Measurements from ENCODE around the gene ZNF157. TPM values are rescaled to one million over a fixed set of nuclear protein-coding genes. Genes with fewer than 3 reads are reported as not detected.

Gene ZNF157
- total RNA-seq, 1 donor from 2014 or later, result 0.13 TPM

DNA sequence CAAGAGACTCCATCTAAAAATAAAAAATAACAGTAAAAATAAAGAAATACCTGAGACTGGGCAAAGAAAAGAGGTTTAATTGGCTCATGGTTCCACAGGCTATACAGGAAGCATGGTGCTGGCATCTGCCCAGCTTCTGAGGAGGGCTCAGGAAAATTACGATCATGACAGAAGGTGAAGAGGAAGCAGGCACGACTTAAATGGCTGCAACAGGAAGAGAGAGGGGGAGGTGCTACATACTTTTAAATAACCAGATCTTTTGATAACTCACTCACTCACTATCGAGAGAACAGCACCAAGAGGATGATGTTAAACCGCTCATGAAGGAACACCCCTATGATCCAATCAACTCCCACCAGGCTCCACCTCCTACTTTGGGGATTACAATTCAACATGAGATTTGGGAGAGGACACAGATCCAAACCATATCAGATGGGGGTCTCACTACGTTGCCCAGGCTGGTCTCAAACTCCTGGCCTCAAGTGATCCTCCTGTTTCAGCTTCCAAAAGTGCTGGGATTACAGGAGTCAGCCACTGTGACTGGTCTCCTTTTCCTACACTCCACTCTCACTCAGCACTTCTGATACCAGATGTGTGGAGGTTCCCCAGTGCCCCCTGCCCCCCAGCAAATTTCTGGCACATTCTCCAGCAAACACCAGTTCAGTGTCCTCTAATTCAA is 11.9 kb upstream of the ZNF157 start:
- Mint-ChIP-seq H3K4me3 (ENCODE audit: unreplicated experiment) (no peak overlapping the region), H3K27ac (ENCODE audit: unreplicated experiment) (no peak overlapping the region)

DNA sequence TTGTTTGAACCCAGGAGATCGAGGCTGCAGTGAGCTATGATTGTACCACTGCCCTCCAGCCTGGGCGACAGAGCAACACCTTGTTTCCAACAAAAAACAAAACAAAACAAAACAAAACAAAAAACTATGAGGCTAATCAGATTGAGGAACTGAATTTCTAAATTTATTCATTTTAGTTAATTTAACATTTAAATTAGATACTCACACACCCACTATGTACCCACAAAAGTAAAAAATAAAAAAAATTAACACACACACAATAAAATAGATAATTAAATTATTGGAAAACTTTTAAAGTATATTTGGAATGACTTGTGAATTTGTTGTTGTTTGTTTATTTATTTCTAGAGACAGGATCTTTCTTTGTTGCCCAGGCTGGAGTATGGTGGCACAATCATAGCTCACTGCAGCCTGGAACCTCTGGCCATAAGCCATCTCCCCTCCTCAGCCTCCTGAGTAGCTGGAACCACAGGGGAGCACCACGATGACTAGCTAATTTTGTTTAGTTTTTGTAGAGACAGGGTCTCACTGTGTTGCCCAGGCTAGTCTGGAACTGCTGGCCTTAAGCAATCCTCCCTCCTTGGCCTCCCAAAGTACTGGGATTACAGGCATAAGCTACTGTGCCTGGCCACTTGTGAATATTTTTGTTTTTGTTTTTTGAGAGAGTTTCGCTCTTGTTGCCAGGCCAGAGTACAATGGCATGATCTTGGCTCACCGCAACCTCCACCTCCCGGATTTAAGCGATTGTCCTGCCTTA is 9.8 kb upstream of the ZNF157 start:
- Mint-ChIP-seq H3K27ac (ENCODE audit: unreplicated experiment) (no peak overlapping the region), H3K4me3 (ENCODE audit: unreplicated experiment) (no peak overlapping the region), H3K9me3 (ENCODE audit: unreplicated experiment) (no peaks in the 10 kb centered on the region), H3K27me3 (ENCODE audit: unreplicated experiment) (no peaks in the 10 kb centered on the region), H3K36me3 (ENCODE audit: unreplicated experiment) (no peaks in the 10 kb centered on the region), H3K4me1 (ENCODE audit: unreplicated experiment) (peaks cover 5% of the 10 kb centered on the region)
- TF ChIP-seq, protein P1, sequence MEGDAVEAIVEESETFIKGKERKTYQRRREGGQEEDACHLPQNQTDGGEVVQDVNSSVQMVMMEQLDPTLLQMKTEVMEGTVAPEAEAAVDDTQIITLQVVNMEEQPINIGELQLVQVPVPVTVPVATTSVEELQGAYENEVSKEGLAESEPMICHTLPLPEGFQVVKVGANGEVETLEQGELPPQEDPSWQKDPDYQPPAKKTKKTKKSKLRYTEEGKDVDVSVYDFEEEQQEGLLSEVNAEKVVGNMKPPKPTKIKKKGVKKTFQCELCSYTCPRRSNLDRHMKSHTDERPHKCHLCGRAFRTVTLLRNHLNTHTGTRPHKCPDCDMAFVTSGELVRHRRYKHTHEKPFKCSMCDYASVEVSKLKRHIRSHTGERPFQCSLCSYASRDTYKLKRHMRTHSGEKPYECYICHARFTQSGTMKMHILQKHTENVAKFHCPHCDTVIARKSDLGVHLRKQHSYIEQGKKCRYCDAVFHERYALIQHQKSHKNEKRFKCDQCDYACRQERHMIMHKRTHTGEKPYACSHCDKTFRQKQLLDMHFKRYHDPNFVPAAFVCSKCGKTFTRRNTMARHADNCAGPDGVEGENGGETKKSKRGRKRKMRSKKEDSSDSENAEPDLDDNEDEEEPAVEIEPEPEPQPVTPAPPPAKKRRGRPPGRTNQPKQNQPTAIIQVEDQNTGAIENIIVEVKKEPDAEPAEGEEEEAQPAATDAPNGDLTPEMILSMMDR (IDR thresholded peaks at IDR 0.05), result no peak
- DNase-seq (ENCODE audit: extremely low spot score, unreplicated experiment), result no peak

More for the DNA sequence above, 11.9 kb upstream of the ZNF157 start:
- H3K27me3 Mint-ChIP-seq (ENCODE audit: unreplicated experiment), result no peaks in the 10 kb centered on the region
- peaks cover 5% of the 10 kb centered on the region for H3K4me1 Mint-ChIP-seq (ENCODE audit: unreplicated experiment)
- no peaks in the 10 kb centered on the region for H3K36me3 Mint-ChIP-seq (ENCODE audit: unreplicated experiment)
- no peaks in the 10 kb centered on the region for H3K9me3 Mint-ChIP-seq (ENCODE audit: unreplicated experiment)
- DNase-seq (ENCODE audit: extremely low spot score, unreplicated experiment), result no peak
- TF ChIP-seq, protein P1 (IDR thresholded peaks at IDR 0.05), result no peak

DNA sequence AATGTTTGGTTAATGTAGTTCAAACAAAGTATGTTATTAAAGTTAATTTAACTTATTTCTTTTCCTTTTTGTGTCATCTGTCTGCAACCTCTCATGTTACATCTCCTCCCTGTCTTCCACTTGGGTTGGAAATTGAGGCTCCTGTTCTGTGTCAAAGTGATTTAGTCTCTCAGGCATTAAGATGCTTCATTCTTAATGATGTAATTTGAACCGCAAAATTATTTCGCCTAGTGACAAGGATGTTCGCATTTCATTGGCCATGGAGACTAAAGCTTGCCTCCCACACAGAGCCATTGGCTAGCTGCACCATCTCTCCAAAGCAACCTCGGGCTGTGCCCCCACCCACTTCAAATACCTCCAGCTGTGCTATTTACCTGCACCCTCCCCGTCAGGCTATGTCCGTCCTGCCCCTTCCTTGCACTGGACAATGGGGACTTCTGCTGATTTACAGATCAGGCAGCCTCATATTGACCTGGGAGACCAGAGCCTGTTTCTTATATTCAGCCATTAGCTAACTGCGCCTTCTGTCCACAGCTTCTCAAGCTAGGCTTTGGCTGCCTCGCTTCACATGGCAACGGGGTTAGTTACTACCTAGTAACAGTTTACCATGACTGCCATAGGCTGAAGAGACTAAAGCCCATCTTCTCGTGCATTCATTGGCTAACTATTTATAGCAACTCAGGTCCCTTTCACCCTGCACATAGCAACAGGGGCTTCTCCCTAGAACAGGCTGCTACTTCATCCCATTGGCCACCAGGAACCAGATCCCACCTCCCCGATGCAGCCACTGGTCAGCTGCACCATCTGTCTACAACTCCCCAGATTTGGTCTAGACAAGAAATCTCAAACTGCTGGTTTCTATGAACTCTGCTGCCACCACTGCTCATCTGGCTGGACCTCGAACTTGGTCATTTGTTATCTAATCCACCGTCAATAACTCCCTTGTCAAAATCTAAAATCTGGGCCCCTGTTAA is 8.6 kb upstream of the ZNF157 start:
- Mint-ChIP-seq H3K9me3 (ENCODE audit: unreplicated experiment) (no peaks in the 10 kb centered on the region), H3K27ac (ENCODE audit: unreplicated experiment) (peak overlapping the region; percentile 85), H3K27me3 (ENCODE audit: unreplicated experiment) (no peaks in the 10 kb centered on the region), H3K36me3 (ENCODE audit: unreplicated experiment) (no peaks in the 10 kb centered on the region), H3K4me3 (ENCODE audit: unreplicated experiment) (peak overlapping the region; percentile 67), H3K4me1 (ENCODE audit: unreplicated experiment) (peaks cover 5% of the 10 kb centered on the region)
- peak; percentile 88 for DNase-seq (ENCODE audit: extremely low spot score, unreplicated experiment)
- TF ChIP-seq, protein P1 (IDR thresholded peaks at IDR 0.05), result peak; percentile 19

DNA sequence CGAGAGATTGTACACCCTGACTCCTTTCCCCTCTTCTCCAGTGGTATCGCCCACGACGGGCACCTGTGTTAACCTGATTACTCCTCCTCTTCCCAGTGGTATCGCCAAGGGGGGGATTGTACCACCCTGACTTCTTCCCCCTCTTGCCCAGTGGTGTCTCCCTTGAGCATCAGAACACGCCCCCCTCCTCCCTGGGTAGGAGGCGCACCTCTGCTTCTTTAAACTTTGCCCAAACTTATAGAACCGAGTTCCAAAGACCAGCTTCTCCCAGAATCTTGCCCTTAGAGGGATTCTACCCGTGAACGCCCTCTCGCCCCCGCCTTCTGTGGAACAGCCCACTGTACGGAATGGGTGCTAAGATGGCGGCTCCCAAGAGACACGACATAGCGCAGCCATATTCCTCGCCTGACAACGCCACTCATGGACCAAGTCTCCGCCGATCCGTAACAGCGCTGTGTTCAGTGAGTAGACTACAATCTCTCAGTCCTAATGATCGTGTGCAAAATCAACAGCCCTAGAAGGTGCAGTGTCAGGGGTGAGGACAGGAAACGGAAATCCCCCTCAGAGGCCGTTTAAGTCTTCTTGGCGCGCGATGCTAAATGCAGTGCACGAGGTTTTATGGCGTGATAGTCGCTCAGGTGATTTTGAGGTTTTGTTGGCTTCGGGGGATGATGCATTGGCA is 4.2 kb upstream of the ZNF157 start:
- TF ChIP-seq, protein P1 (IDR thresholded peaks at IDR 0.05), result no peak
- H3K9me3 Mint-ChIP-seq (ENCODE audit: unreplicated experiment), result no peaks in the 10 kb centered on the region
- peaks cover 5% of the 10 kb centered on the region for H3K4me1 Mint-ChIP-seq (ENCODE audit: unreplicated experiment)
- H3K36me3 Mint-ChIP-seq (ENCODE audit: unreplicated experiment), result no peaks in the 10 kb centered on the region
- DNase-seq (ENCODE audit: extremely low spot score, unreplicated experiment), result no peak
- H3K4me3 Mint-ChIP-seq (ENCODE audit: unreplicated experiment), result peak overlapping the region; percentile 78
- no peaks in the 10 kb centered on the region for H3K27me3 Mint-ChIP-seq (ENCODE audit: unreplicated experiment)
- H3K27ac Mint-ChIP-seq (ENCODE audit: unreplicated experiment), result peak overlapping the region; percentile 67
